ENCODE data around the gene SLFN12.
"Not testable (repeated sequence)": the region's sequence is repeated elsewhere in the genome, so short reads cannot be mapped to it uniquely, and the experiment has no call there.

SLFN12 gene

GRCh38 chr17:35432176-35433074 lies at the start of gene SLFN12:
Gene SLFN12 (minus strand): TSS chr17:35432500. CDS start chr17:35423028, 9,472 bp downstream.
- DNase-seq (ENCODE audit: low read depth in 2 of 2), result no peak

DNA sequence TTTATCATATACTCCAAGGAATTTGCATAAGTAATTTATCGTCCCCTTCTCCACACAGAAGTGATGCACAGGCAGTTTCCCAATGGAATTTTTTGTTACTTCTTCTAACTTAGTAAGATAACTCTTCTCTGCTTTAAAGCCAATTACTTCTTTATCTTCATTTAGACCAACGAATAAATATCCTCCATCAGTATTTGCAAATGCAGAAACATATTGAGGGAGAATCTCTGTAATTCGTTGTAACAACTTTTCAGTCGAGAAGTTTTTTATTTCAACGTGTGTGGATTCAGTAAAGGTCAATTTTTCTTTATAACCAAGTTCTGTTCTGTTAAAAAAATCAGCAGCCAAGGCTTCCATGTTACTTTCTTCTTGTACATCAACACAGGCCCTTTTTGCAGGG lies 47.0 kb upstream of the SLFN12 start:
- no peak for DNase-seq (ENCODE audit: low read depth in 2 of 2)

- no peak for DNase-seq (ENCODE audit: low read depth in 2 of 2)
Measured at GRCh38 chr17:35477248-35477647, 44.9 kb upstream of the SLFN12 start.

DNA sequence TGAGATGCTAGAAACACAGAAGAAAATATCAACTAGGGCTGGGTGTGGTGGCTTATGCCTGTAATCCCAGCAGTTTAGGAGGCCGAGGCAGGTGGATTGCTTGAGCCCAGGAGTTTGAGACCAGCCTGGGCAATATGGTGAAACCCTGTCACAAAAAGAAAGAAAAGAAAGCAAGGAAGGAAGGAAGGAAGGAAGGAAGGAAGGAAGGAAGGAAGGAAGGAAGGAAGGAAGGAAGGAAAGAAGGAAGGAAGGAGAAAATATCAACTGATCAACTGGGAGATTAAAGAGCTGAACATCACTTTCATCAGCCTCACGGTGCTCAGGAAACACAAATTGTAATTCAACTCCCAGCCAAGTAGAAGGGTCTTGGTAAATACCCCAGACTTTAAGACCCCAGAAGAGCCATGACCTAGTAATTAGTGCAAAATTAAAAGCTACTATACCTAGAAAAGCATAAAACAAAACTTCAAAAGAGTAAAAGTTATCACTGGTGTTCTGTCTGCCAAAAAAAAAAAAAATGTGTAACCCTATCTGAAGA lies 44.1 kb upstream of the SLFN12 start:
- no peak for DNase-seq (ENCODE audit: low read depth in 2 of 2)

GRCh38 chr17:35468475-35468874 lies 36.2 kb upstream of the SLFN12 start:
- DNase-seq (ENCODE audit: low read depth in 2 of 2), result no peak

GRCh38 chr17:35467824-35468223 lies 35.5 kb upstream of the SLFN12 start:
- no peak for DNase-seq (ENCODE audit: low read depth in 2 of 2)

DNA sequence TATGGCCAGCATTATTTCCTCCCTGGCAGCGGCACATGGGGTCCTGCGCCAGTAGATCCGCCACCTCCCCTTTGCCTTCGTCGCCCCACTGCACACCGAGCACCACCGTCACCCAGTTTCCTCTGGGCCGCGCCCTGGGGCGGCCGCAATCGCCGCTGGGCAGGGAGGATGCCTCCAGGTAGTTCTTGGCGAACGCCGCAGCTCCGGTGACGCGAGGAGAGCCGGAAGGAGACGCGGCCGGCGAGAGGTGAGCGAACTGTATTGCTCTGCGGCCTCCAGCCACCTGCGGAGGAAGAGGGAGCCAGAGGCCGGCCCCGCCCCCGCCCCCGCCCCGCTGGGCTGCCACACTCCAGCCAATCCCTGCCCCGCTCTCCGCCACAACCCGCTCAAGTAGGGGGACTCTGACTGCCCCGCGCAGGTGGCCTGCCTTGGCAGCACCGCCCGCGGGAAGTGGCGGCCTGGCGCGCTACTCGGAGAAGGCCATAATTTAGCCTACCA lies 28.1 kb upstream of the SLFN12 start:
- DNase-seq (ENCODE audit: low read depth in 2 of 2), result no peak

DNA sequence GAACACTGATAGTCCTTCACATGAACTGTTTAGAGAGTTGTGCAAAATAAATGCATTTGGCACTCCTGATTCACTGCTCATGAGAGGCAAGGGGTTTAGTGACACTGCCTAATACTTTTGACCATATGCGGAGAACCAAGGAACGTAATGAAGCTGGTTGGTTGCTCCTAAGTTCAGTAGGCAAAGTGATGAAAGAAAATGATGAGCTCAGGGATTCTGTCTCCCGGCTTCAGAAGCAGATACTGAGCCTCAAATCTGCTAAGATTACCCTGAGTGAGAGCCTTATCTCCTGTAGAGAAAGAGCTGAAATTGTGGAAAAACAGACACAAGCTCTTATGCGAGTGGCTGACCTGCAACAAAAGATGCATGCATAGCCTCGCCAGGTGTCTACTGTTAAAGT lies 21.7 kb upstream of the SLFN12 start:
- DNase-seq (ENCODE audit: low read depth in 2 of 2), result not testable (repeated sequence)

GRCh38 chr17:35453171-35453570 lies 20.9 kb upstream of the SLFN12 start:
- DNase-seq (ENCODE audit: low read depth in 2 of 2), result no peak

GRCh38 chr17:35449371-35449931 lies 17.2 kb upstream of the SLFN12 start:
- no peak for DNase-seq (ENCODE audit: low read depth in 2 of 2)

GRCh38 chr17:35448899-35449227 lies 16.6 kb upstream of the SLFN12 start:
- no peak for DNase-seq (ENCODE audit: low read depth in 2 of 2)

GRCh38 chr17:35448214-35448898 lies 16.1 kb upstream of the SLFN12 start, which contains the start of gene SLFN13:
Gene SLFN13 (minus strand): TSS chr17:35448766. CDS start chr17:35445680, 3,086 bp downstream.
- peak; percentile 76 to 77 for DNase-seq (ENCODE audit: low read depth in 2 of 2)

DNA sequence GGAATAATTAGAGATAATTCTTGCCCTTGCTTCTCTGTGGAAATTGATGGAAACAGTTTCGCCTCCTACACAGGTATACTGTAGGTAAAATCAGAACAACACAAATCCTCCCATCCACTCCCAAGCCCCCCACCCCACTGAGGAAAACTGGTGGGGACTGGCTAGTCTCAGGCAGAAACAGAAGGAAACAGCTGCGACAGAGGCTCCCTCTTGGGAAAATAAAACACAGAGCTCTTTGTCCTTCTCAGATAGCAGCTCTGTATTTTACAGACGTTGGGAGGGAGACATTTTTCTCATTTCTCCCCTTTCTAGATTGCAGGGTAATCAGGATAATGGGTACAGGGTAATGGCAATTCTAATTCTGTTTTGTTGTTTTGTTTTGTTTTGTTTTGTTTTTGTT lies 15.2 kb upstream of the SLFN12 start:
- DNase-seq (ENCODE audit: low read depth in 2 of 2), result no peak

DNA sequence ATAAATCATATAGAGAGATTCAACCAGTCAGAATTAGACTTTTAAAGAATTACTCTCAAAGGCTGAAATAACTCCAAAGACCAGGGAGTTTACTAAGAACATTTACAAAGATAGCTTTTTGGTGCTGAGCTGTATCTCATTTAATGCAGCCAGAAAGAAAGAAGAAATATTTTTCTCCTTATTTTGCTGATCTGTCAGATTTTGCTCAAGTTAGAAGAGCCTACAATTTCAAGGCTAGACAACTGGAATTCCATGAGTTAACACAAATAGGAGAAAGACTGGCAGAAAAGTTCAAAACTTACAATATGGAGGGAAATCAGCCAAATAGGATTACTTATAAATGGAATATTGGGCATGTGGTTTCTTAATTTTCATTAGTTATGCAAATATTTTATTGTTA lies 6.1 kb upstream of the SLFN12 start:
- DNase-seq (ENCODE audit: low read depth in 2 of 2), result no peak

- peak; percentile 43 to 72 for DNase-seq (ENCODE audit: low read depth in 2 of 2)
Measured at GRCh38 chr17:35433075-35433894, 985 bp upstream of the SLFN12 start.

GRCh38 chr17:35429702-35430101 lies 2.6 kb downstream of the SLFN12 start:
- DNase-seq (ENCODE audit: low read depth in 2 of 2), result no peak

DNA sequence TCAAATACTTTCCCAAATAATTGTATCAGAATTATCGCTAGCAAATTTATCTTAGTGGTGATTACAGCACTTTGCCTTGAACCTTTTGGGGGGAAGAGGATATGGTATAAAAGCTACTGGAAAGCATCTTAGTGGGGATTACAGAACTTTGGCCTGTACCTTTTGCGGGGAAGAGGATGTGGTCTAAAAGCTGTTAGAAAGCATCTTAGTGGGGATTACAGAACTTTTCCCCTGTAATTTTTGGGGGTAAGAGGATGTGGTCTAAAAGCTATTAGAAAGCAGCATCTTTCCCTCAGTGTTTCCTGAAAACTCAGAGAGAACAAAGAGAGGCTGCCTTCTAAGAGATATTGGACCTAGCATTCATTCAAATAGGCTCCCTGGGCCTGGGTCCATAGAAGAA lies 4.1 kb downstream of the SLFN12 start:
- DNase-seq (ENCODE audit: low read depth in 2 of 2), result no peak

DNA sequence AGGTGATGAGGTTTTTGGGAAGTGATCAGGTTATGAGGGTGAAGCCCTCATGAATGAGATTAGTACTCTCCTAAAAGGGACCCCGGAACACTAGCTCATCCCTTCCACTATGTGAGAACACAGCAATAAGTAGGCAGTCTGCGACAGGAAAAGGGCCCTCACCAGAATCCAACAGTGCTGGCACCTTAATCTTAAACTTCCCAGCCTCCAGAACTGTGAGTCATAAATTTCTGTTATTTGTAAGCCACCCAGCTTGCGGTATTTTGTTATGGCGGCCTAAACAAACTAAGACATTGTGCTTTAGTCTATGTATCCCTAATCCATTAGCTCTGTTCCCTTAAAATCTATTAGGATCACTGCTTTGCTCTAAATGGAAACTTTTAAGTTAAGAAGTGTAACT lies 8.5 kb downstream of the SLFN12 start:
- no peak for DNase-seq (ENCODE audit: low read depth in 2 of 2)

DNA sequence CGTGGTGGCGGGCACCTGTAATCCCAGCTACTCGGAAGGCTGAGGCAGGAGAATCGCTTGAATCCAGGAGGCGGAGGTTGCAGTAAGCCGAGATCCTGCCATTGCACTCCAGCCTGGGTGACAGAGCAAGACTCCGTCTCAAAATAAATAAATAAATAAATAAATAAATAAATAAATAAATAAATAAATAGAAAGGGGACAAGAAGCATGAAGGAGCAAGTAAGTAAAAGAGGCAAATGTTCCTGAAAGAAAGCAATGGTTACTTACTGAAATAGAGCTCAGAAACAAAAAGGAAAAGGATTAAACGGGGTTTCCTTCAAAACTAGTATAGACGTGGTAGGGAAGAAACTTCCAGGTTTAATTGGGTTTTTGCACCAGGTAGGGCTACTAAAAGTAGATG lies 11.2 kb downstream of the SLFN12 start:
- not testable (repeated sequence) for DNase-seq (ENCODE audit: low read depth in 2 of 2)

DNA sequence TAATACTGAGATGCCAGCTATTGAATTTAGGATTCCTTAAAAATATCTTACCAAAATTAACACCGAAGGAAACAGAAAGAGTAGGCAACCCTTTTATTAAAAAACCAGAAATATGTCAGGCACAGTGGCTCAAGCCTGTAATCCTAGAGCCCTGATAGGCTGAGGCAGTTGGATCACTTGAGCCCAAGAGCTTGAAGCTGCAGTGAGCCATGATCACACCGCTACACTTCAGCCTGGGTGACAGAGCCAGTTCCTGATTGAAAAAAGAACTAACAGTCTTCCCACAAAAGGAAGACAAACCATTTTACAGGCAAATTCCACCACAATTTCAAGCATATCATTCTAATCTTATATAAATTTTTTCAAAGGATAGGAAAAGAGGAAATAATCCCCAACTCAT lies 15.6 kb downstream of the SLFN12 start:
- DNase-seq (ENCODE audit: low read depth in 2 of 2), result no peak

- DNase-seq (ENCODE audit: low read depth in 2 of 2), result not testable (repeated sequence)
Measured at GRCh38 chr17:35414707-35415106, 17.6 kb downstream of the SLFN12 start.
